HG02759 (cell line): ENCODE results near the gene CEP97.

Experiments
- ATAC-seq: cut with Tn5 transposase; IDR thresholded peaks from one replicate; pipeline ENCODE4 v1.9.1; 2021; ENCODE audit warnings: mild to moderate bottlenecking, moderate library complexity; ENCODE audit not compliant: unreplicated experiment

Gene CEP97

DNA sequence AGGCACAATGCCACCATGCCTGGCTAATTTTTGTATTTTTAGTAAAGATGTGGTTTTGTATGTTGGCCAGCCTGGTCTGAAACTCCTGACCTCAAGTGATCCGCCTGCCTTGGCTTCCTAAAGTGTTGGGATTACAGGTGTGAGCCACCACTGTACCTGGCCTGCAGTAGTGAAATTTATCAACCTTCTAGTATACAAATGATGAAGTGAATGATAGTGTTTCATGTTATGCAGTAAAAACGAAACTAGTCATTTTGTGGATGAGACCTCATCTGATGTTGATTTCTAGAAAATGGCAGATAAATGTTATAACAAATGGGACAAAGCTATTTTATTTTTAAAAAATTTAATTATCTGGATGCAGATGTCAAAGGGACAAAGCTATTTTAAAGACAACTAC is 87.5 kb downstream of the CEP97 start:
- ATAC-seq: no peak

DNA sequence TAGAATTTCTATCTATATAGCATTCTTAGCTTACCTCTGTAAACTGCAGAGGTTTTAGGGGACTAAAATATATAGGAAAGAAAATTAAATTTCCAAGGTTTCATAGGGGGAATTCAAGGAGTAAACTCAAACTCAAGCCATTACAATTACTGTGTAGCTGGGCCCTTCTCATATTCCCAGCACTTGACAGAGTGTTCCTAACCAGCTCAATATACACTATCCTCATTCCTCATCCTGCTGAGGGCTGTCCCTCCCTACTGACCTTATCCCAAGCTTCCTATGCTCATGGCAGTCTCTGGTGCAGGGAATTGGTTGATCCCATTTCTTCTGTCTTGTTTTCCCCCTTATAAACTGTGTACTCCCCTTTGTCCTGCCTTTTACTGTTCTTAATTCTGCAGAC is 88.5 kb downstream of the CEP97 start:
- ATAC-seq: no peak

DNA sequence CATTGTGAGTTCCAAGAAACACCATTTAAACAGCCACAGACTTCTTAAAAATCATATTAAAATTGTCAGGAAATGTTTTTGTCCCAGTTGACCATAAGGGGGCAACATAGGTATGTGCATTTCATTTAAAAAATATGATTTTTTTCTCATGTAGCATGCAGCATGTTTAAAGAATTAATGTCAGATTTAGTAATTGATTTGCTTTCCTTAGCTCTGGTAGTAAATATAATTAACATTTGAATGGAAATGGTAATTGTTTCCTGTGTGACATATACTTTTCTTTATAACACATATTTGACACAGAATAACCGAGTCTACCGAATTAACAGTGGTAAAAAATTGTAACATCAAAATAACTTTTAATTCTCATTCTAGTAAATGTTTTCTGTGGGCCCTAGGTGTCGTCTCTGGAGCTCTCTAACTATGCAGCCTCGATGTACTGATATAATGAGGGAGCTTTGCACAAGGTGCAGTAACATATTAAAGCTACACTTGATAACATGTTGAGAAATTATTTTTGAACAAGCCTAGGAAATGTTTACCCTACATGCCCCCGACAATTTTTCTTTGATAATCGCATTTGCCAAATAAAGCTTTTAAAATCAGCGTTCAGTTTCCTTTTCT is 89.5 kb downstream of the CEP97 start:
- no peak for ATAC-seq

DNA sequence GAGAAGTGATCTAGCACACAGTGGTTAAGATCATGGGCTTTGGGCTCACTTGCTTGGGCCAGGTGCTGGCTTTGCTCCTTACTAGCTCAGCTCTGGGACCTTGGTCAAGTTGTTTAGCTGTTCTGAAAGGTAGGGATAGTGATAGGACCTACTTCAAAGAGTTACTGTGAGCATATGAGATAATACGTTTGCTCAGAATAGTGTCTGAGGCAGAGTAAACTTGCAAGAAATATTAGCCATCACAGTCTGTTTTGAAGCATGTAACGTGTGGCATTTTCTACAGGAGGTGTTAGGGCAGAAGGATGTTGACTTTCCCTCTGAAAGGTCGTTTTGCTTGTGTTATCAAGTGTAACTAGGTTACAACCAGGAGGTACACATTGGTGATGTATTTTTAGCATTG is 90.4 kb downstream of the CEP97 start:
- no peak for ATAC-seq

DNA sequence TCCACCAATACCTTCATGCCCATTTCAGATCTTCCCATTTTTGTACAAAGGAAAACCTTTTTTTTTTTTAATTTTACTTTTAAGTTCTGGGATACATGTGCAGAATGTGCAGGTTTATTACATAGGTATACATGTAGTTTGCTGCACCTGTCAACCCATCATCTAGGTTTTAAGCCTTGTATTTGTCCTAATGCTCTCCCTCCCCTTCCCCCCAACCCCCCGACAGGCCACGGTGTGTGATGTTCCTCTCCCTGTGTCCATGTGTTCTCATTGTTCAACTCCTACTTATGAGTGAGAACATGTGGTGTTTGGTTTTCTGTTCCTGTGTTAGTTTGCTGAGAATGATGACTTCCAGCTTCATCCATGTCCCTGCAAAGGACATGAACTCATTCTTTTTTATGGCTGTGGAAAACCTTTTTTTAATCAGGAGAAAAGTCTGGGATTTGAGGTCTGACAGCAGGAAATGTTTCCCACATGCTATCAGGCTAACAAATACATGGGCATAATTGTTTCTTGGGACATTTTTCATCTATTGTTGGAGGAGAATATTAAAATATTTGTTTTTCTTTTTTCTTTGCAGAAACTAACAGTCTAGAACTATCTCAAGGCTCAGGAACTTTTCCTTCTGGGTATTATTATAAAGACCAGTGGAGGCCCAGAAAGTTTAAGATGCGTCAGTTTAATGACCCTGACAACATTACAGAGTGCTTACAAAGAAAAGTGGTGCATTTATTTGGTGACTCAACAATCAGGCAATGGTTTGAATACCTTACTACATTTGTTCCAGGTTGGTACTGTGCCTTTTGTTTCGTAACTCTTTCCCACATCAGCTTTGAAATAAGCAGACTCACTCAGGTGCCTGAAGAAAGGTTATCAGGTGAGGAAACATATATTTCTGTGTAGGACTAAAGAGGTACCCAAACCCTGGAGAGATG is 92.1 kb downstream of the CEP97 start:
- ATAC-seq: no peak

DNA sequence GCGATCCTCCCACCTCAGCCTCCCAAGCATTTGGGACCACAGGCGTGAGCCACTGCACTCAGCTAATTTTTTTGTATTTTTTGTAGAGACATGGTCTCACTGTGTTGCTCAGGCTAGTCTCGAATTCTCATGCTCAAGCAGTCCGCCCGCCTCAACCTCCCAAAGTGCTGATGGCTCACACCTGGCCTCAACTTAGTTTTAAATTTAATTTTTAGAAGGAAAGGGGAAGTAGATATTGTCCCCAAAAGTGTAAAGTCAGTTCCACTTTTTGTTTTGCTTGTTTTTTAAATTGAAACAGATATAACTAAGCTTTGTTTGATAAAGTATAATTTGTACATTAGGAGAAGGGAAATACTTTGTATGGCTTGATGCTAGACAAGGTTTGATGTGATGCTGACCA is 93.6 kb downstream of the CEP97 start:
- ATAC-seq: no peak

DNA sequence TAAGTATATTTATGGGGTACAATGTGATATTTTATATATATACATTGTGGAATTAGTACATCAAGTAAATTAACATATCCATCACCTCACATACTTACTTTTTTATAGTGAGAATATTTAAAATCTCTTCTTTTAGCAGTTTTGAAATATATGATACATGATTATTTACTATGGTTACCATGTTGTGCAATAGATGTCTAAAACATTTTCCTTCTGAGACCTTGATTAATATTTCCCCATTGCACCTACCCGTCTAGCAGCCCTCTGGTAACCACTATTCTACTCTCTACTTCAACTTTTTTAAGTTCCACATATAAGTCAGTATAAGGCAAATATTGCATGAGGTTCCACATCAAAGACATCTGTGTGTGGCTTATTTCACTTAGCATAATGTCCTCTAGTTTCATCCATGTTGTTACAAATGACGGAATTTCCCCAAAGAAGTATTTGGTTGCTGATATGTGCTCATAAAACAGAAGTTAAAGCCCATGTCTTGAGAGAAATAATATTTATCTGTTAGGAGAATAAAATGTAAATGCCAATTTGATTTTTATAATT is 95.3 kb downstream of the CEP97 start:
- no peak for ATAC-seq
